SKM-1 (cell line): Measurements from ENCODE around the gene EPB41L5.
"Not testable (repeated sequence)": the region's sequence is repeated elsewhere in the genome, so short reads cannot be mapped to it uniquely, and the experiment has no call there.

Experiments
- DNase-seq: peaks from one replicate; lab custom pipeline; 2025; ENCODE audit not compliant: unreplicated experiment; lab: John Stamatoyannopoulos, UW

Gene EPB41L5

DNA sequence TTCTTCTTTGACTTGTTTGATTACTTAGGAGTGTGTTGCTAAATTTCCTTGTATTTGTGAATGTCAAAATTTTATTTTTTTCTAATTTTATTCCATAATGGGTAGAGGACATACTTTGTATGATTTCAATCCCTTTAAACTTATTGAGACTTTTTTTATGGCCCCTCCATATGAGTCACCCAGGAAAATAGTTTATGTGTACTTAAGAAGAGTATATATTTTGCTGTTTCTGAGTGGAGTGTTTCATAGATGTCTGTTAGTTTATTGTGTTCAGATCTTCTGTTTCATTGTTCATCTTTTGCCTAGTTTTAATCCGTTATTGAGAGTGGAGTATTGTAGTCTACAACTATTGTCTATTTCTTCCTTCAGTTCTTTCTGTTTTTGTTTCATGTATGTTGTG is 81.9 kb downstream of the EPB41L5 start:
- DNase-seq = no peak

GRCh38 chr2:120100627-120101026 is 87.8 kb downstream of the EPB41L5 start:
- no peak for DNase-seq

GRCh38 chr2:120103723-120104467 is 91.0 kb downstream of the EPB41L5 start:
- no peak for DNase-seq

DNA sequence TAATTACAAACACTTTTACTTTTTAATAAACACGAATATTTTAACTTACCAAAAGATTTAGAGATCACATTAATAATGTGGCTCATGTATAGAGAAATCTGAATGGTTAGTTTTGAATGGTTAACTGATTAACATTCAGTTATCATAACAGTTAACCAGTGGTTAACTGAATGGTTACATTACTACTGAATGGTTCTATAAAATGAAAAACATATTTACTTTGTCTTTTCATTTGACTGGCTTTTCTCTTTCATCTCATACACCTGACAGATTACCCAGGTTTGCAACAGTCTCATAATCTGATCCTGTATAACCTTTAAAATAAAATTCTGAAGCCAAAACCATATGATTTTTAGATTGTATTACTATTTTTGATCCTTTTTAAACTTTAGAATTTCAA is 91.9 kb downstream of the EPB41L5 start:
- DNase-seq = no peak

- DNase-seq = no peak
These were observed 92.5 kb downstream of the EPB41L5 start for GRCh38 chr2:120105360-120105759.

GRCh38 chr2:120108049-120108448 is 95.2 kb downstream of the EPB41L5 start:
- DNase-seq = no peak

DNA sequence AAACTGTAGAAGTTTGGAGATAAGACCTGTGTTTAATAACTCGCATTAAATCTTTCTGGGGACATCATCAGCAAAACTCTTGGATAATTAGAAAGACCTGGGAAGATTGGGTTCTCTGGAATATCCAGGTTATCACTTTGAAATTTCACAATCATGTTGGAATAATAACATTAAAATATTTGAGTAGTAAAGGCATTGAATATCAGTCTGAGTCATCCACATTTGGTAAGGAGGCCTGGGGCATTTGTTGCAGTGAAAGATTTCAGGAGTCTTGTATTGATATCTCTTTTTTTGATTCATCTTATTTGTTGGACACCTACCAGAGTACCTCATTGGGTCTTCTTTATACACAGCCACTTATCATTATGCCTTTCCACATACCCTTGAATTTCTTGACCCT is 95.9 kb downstream of the EPB41L5 start:
- no peak for DNase-seq

DNA sequence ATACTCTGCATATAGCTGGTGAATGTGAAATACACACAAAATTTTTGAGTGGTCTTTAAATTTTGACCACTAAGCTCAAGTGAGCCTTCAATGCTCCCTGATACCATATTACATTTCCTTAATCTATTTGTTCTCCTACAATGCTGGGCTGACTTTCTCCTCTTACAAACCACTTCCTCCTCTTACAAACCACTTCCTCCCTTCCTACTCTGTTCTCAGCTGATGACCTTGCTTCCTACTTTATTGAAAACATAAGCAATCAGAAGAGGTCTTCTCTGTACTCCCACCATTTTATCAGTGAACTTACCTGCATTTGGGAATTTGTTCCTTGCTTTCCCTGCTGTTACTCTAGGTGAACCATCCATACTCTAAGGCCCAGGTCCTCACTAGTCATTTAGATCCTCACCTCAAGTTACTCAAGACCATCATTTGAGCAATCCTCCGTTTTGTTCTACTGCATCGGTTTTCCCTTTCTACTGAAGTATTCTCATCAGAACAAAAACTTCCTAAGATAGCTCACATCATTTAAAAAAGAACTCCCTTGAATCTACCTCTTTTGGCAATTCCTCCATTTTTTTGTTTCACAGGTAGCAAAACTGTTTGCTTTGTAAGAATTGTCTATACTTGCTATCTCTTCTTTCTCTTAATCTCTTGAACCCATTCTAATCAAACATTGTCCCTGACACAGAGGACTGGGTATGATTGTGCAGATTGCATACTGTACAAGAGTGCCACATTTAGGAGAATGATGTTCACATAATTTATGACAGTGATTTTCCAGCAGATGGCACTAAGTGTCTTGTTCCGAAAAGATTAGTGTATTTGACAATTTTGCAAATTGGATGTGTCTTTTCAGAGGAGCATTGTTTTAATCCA is 96.5 kb downstream of the EPB41L5 start:
- peak; percentile 88 for DNase-seq

DNA sequence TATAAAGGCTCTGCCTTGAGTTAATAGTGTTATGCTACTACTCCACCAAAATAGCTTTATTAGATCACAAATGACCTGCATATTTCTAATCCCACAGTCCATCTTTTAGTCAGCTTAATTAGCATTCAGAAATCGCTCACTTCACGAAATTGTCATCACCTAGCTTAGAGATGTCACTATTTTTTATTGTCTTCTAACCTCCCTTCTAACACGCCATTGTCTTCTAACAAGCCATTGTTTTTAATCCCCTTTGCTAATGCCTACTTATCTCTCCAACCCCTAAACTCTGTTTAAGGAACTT is 97.1 kb downstream of the EPB41L5 start:
- no peak for DNase-seq

GRCh38 chr2:120110507-120110906 is 97.6 kb downstream of the EPB41L5 start:
- peak; percentile 49 for DNase-seq

DNA sequence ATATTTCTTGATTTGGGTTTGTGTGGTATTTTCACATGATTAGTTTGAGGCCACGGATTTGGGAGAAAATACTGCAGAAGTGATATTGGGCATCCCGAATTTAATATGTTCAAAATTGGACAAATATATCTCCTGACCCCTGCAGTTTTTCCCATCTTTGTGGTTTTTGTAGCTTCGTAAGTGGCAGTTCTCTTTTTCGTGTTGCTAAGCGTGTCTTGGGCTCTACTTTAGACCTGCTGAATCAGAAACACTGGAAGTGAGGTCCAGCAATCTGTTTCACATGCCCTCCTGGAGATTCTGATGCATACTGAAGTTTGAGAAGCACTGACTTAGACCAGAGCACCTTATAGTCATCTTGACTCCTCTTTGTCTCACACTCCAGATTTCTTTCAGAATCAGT is 98.3 kb downstream of the EPB41L5 start:
- DNase-seq = peak; percentile 15

GRCh38 chr2:120118018-120118417 is 105.1 kb downstream of the EPB41L5 start:
- DNase-seq = no peak

DNA sequence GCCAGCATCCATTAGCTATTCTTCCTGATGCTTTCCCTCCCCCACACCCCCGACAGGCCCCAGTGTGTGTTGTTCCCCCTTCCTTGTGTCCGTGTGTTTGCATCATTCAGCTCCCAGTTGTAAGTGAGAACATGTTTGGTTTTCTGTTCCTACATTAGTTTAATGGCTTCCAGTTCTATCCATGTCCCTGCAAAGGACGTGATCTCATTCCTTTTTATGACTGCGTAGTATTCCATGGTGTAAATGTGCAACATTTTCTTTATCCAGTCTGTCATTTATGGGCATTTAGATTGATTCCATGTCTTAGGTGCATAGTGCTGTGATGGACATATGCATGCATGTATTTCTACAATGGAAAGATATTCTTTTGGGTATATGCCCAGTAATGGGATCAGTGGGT is 105.6 kb downstream of the EPB41L5 start:
- DNase-seq = no peak

DNA sequence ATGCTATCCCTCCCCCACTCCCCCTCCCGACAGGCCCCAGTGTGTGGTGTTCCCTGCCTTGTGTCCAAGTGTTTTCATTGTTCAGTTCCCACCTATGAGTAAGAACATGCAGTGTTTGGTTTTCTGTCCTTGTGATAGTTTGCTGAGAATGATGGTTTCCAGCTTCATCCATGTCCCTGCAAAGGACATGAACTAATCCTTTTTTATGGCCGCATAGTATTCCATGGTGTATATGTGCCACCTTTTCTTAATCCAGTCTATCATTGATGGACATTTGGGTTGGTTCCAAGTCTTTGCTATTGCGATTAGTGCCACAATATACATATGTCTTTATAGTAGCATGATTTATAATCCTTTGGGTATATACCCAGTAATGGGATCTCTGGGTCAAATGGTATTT is 108.5 kb downstream of the EPB41L5 start:
- not testable (repeated sequence) for DNase-seq

DNA sequence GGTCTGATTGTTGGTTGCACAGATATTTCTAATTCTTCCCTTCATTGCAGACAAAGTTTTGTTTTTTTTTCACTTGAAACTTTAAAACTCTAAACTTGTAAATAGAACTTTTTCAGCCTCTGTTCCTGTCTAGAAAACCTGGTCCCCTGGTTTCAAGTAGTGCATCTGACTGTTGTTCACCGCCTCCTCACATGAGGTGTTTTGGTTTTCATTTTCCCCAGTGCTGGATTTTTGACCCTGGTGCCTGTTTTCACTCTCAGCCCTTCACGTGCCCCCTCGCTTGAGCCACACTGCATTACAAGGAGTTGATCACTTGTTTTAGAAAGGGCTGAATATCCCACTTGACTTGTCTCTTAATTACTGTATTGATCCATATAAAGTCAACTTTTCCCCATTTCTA is 110.2 kb downstream of the EPB41L5 start:
- DNase-seq = no peak

GRCh38 chr2:120125195-120125594 is 112.3 kb downstream of the EPB41L5 start:
- DNase-seq = no peak

GRCh38 chr2:120128216-120128615 is 115.3 kb downstream of the EPB41L5 start:
- no peak for DNase-seq

GRCh38 chr2:120132190-120132589 is 119.3 kb downstream of the EPB41L5 start:
- DNase-seq = no peak

GRCh38 chr2:120132691-120133090 is 119.8 kb downstream of the EPB41L5 start:
- DNase-seq = no peak

GRCh38 chr2:120133572-120134244 is 120.8 kb downstream of the EPB41L5 start:
- no peak for DNase-seq

DNA sequence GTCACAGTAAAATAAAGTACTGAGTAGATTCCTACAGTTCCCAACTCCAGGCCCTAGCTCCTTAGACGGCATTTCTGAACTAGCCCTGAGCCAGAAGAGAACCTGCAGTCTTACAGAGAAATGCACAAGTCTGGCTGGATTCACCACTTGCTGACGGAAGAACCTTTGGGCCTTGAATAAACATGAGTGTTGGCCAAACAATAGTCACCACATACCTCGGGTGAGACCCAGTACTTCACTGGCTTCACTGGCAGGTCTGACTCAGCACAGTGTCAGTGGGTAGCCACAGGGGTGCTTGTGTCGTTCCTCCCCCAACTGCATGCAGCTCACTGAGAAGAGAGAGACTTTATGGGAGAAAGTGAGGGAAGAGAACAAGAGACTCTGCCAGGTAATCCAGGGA is 121.4 kb downstream of the EPB41L5 start:
- no peak for DNase-seq

GRCh38 chr2:120135013-120135412 is 122.1 kb downstream of the EPB41L5 start:
- DNase-seq = not testable (repeated sequence)
